HEK293 (cell line): ENCODE data around the gene CDCA3.

Experiments used
- GLIS1 ChIP-seq: fragments of 450-650 bp; formaldehyde crosslinking; IDR thresholded peaks from 2 replicates; pipeline ENCODE4 v1.5.1; 2016; ENCODE audit warnings: missing biosample characterization, missing genetic modification characterization
- HOXC10 ChIP-seq: sonication (generic); formaldehyde crosslinking; IDR thresholded peaks from 2 replicates; pipeline ENCODE4 v1.8.1; 2023; ENCODE audit warnings: mild to moderate bottlenecking, missing genetic modification reagents
- HOXD13 ChIP-seq: sonication (generic); formaldehyde crosslinking; IDR thresholded peaks from 2 replicates; pipeline ENCODE4 v1.8.0; 2022; ENCODE audit warnings: missing genetic modification reagents, borderline replicate concordance
- MYNN ChIP-seq: fragments of 450-650 bp; formaldehyde crosslinking; IDR thresholded peaks from 2 replicates; pipeline ENCODE4 v1.5.1; 2016; ENCODE audit warnings: missing biosample characterization, missing genetic modification characterization, borderline replicate concordance
- PRDM4 ChIP-seq: fragments of 450-650 bp; formaldehyde crosslinking; IDR thresholded peaks from 2 replicates; pipeline ENCODE4 v1.5.1; 2017; ENCODE audit warnings: missing biosample characterization, missing genetic modification characterization
- SCRT2 ChIP-seq: fragments of 450-650 bp; formaldehyde crosslinking; IDR thresholded peaks from 2 replicates; pipeline ENCODE4 v1.5.1; 2016; ENCODE audit warnings: missing biosample characterization, missing genetic modification characterization
- ZBTB44 ChIP-seq: fragments of 450-650 bp; IDR thresholded peaks from 2 replicates; pipeline ENCODE4 v1.5.1; 2018; ENCODE audit warnings: missing biosample characterization, mild to moderate bottlenecking, missing genetic modification characterization
- ZBTB6 ChIP-seq: fragments of 450-650 bp; formaldehyde crosslinking; IDR thresholded peaks from 2 replicates; pipeline ENCODE4 v1.5.1; 2017; ENCODE audit warnings: missing biosample characterization, missing genetic modification characterization
- ZBTB7A ChIP-seq: fragments of 450-650 bp; formaldehyde crosslinking; IDR thresholded peaks from 2 replicates; pipeline ENCODE4 v1.5.1; 2016; ENCODE audit warnings: low read depth, missing biosample characterization, missing genetic modification characterization
- ZNF132 ChIP-seq: fragments of 450-650 bp; formaldehyde crosslinking; IDR thresholded peaks from 2 replicates; pipeline ENCODE4 v1.5.1; 2017; ENCODE audit warnings: missing biosample characterization, missing genetic modification characterization, borderline replicate concordance
- ZNF18 ChIP-seq: fragments of 450-650 bp; formaldehyde crosslinking; IDR thresholded peaks from 2 replicates; pipeline ENCODE4 v1.5.1; 2016; ENCODE audit warnings: missing biosample characterization, missing genetic modification characterization
- ZNF214 ChIP-seq: fragments of 450-650 bp; formaldehyde crosslinking; IDR thresholded peaks from 2 replicates; pipeline ENCODE4 v1.5.1; 2017; ENCODE audit warnings: missing biosample characterization, mild to moderate bottlenecking, missing genetic modification characterization, borderline replicate concordance
- ZNF248 ChIP-seq: fragments of 450-650 bp; formaldehyde crosslinking; IDR thresholded peaks from 2 replicates; pipeline ENCODE4 v1.5.1; 2017; ENCODE audit warnings: missing biosample characterization, missing genetic modification characterization
- ZNF274 ChIP-seq, 2 experiments: fragments of 200-500 bp in 1 of 2; fragments of 450-650 bp in 1 of 2; sonication (Bioruptor generic) in 1 of 2; formaldehyde crosslinking in 1 of 2; IDR thresholded peaks; 2 replicates each; pipeline versions ENCODE4 v1.5.1 to v1.6.1; 2014 to 2016; ENCODE audit warnings: borderline replicate concordance in 1 of 2, inconsistent platforms in 1 of 2, low read length in 1 of 2, missing biosample characterization in 1 of 2, missing genetic modification characterization in 1 of 2
- ZNF404 ChIP-seq: fragments of 450-650 bp; formaldehyde crosslinking; IDR thresholded peaks from 2 replicates; pipeline ENCODE4 v1.5.1; 2017; ENCODE audit warnings: missing biosample characterization, missing genetic modification characterization
- ZNF416 ChIP-seq: fragments of 450-650 bp; formaldehyde crosslinking; IDR thresholded peaks from 2 replicates; pipeline ENCODE4 v1.5.1; 2016; ENCODE audit warnings: missing biosample characterization, missing genetic modification characterization
- ZNF548 ChIP-seq: fragments of 450-650 bp; formaldehyde crosslinking; IDR thresholded peaks from 2 replicates; pipeline ENCODE4 v1.5.1; 2016; ENCODE audit warnings: missing biosample characterization, missing genetic modification characterization
- ZNF555 ChIP-seq: fragments of 450-650 bp; formaldehyde crosslinking; conservative IDR thresholded peaks from 2 replicates; pipeline ENCODE4 v1.5.1; 2017; ENCODE audit warnings: missing biosample characterization, mild to moderate bottlenecking, missing genetic modification characterization, inconsistent platforms
- ZNF580 ChIP-seq: fragments of 450-650 bp; formaldehyde crosslinking; IDR thresholded peaks from 2 replicates; pipeline ENCODE4 v1.5.1; 2016; ENCODE audit warnings: missing biosample characterization, missing genetic modification characterization
- ZNF610 ChIP-seq: fragments of 450-650 bp; formaldehyde crosslinking; IDR thresholded peaks from 2 replicates; pipeline ENCODE4 v1.5.1; 2016; ENCODE audit warnings: missing biosample characterization, missing genetic modification characterization, borderline replicate concordance
- ZNF623 ChIP-seq: fragments of 450-650 bp; formaldehyde crosslinking; IDR thresholded peaks from 2 replicates; pipeline ENCODE4 v1.5.1; 2016; ENCODE audit warnings: missing biosample characterization, missing genetic modification characterization
- ZNF624 ChIP-seq: fragments of 450-650 bp; formaldehyde crosslinking; IDR thresholded peaks from 2 replicates; pipeline ENCODE4 v1.5.1; 2017; ENCODE audit warnings: missing biosample characterization, missing genetic modification characterization
- ZNF629 ChIP-seq: fragments of 450-650 bp; formaldehyde crosslinking; IDR thresholded peaks from 2 replicates; pipeline ENCODE4 v1.5.1; 2017; ENCODE audit warnings: missing biosample characterization, missing genetic modification characterization
- ZNF639 ChIP-seq: fragments of 450-650 bp; formaldehyde crosslinking; IDR thresholded peaks from 2 replicates; pipeline ENCODE4 v1.5.1; 2016; ENCODE audit warnings: missing biosample characterization, missing genetic modification characterization
- ZNF658 ChIP-seq: fragments of 450-650 bp; formaldehyde crosslinking; IDR thresholded peaks from 2 replicates; pipeline ENCODE4; 2016; ENCODE audit warnings: missing biosample characterization, missing genetic modification characterization
- ZNF701 ChIP-seq: fragments of 450-650 bp; formaldehyde crosslinking; IDR thresholded peaks from 2 replicates; pipeline ENCODE4 v1.5.1; 2016; ENCODE audit warnings: missing biosample characterization, missing genetic modification characterization
- ZNF776 ChIP-seq: fragments of 450-650 bp; formaldehyde crosslinking; IDR thresholded peaks from 2 replicates; pipeline ENCODE4 v1.5.0; 2017; ENCODE audit warnings: missing biosample characterization, missing genetic modification characterization, borderline replicate concordance
- ZNF791 ChIP-seq: fragments of 450-650 bp; formaldehyde crosslinking; IDR thresholded peaks from 2 replicates; pipeline ENCODE4 v1.5.1; 2016; ENCODE audit warnings: missing biosample characterization, missing genetic modification characterization
- ZSCAN18 ChIP-seq: fragments of 450-650 bp; formaldehyde crosslinking; IDR thresholded peaks from 2 replicates; pipeline ENCODE4 v1.5.1; 2016; ENCODE audit warnings: missing biosample characterization, missing genetic modification characterization
- ZSCAN23 ChIP-seq: fragments of 450-650 bp; formaldehyde crosslinking; IDR thresholded peaks from 2 replicates; pipeline ENCODE4 v1.5.1; 2016; ENCODE audit warnings: missing biosample characterization, missing genetic modification characterization

CDCA3 gene

GRCh38 chr12:6851921-6852650, 1.0 kb upstream of the CDCA3 start, which contains the start of gene USP5 (continued):
- TF ChIP-seq ZNF639 (tag by site-specific recombination), result no peak; the same call in 1 of the 2 replicates
- TF ChIP-seq PRDM4 (tag by site-specific recombination), result no peak
- no peak for TF ChIP-seq SCRT2 (tag by site-specific recombination)
- no peak for TF ChIP-seq ZNF791
- no peak for TF ChIP-seq ZNF18
- TF ChIP-seq MYNN, result no peak
- peak; percentile 61 for TF ChIP-seq GLIS1 (tag by site-specific recombination)
- TF ChIP-seq ZNF629, result peak; percentile 52; the same call in 1 of the 2 replicates
- TF ChIP-seq HOXD13 (CRISPR knock-in tag), result no peak
- no peak for TF ChIP-seq ZNF776 (tag by site-specific recombination)
- TF ChIP-seq ZNF555, result no peak
- no peak for TF ChIP-seq ZNF623 (tag by site-specific recombination)
- TF ChIP-seq ZSCAN18, result no peak
- peak; percentile 56 for TF ChIP-seq ZBTB6
- TF ChIP-seq ZNF274 (IDR thresholded peaks at IDR 0.05; ENCODE audit: low read length), result no peak
- no peak for TF ChIP-seq ZNF274 (tag by site-specific recombination; IDR thresholded peaks at IDR 0.05; ENCODE audit: borderline replicate concordance)
- TF ChIP-seq ZNF580 (tag by site-specific recombination), result peak; percentile 94
- no peak for TF ChIP-seq ZNF610 (tag by site-specific recombination)
- peak; percentile 36; the same call in 1 of the 2 replicates for TF ChIP-seq ZBTB44
- TF ChIP-seq ZNF404 (tag by site-specific recombination), result no peak
- TF ChIP-seq ZBTB7A, result 0 out of 2 replicates have a peak, but pooled peaks have one; percentile 45
- TF ChIP-seq HOXC10 (CRISPR knock-in tag), result no peak
- TF ChIP-seq ZNF658 (tag by site-specific recombination), result no peak
- no peak for TF ChIP-seq ZNF248 (tag by site-specific recombination)
- no peak for TF ChIP-seq ZNF548 (tag by site-specific recombination)
- no peak for TF ChIP-seq ZNF624
- TF ChIP-seq ZNF214 (tag by site-specific recombination), result no peak
- no peak for TF ChIP-seq ZNF132 (tag by site-specific recombination)
- TF ChIP-seq ZNF416, result no peak
- TF ChIP-seq ZSCAN23 (tag by site-specific recombination), result no peak
- TF ChIP-seq ZNF701 (tag by site-specific recombination), result no peak
